Parathyroid adenoma (tissue), 2 donors: ENCODE results near the gene ANXA10.

Source experiments
- H2AFZ ChIP-seq: fragments of 300-600 bp; sonication (generic); one replicate; pipeline ENCODE4 v1.7.0; 2017; ENCODE audit warnings: antibody characterized with exemption, mild to moderate bottlenecking
- H3K27ac ChIP-seq: fragments of 300-600 bp; sonication (generic); one replicate; pipeline ENCODE4 v1.7.0; 2017
- H3K27me3 ChIP-seq: fragments of 300-600 bp; sonication (generic); one replicate; pipeline ENCODE4 v1.7.0; 2017; ENCODE audit warnings: low read length; ENCODE audit not compliant: control insufficient read depth, insufficient read depth
- H3K36me3 ChIP-seq: fragments of 300-600 bp; sonication (generic); one replicate; pipeline ENCODE4 v1.7.0; 2017; ENCODE audit warnings: low read length; ENCODE audit not compliant: control insufficient read depth, insufficient read depth
- H3K4me1 ChIP-seq: fragments of 300-600 bp; sonication (generic); one replicate; pipeline ENCODE4 v1.7.0; 2017; ENCODE audit warnings: control low read depth
- H3K4me2 ChIP-seq: fragments of 300-600 bp; sonication (generic); one replicate; pipeline ENCODE4 v1.7.0; 2017; ENCODE audit warnings: low read length
- H3K4me3 ChIP-seq: fragments of 300-600 bp; sonication (generic); one replicate; pipeline ENCODE4 v1.7.0; 2017; ENCODE audit warnings: low read depth, low read length
- H3K79me2 ChIP-seq: fragments of 300-600 bp; sonication (generic); one replicate; pipeline ENCODE4 v1.7.0; 2017; ENCODE audit warnings: control low read depth
- H3K9ac ChIP-seq: fragments of 300-600 bp; sonication (generic); one replicate; pipeline ENCODE4 v1.7.0; 2017; ENCODE audit warnings: mild to moderate bottlenecking
- H3K9me3 ChIP-seq: fragments of 300-600 bp; sonication (generic); one replicate; pipeline ENCODE4 v1.7.0; 2017; ENCODE audit warnings: low read length; ENCODE audit not compliant: control insufficient read depth
- TF ChIP-seq, protein P1 (sequence below): fragments of 300-600 bp; sonication (generic); IDR thresholded peaks from one replicate; pipeline ENCODE4 v1.7.0; 2017; ENCODE audit warnings: antibody characterized with exemption, mild to moderate bottlenecking
- donor health status: primary hyperparathyroidism.

ANXA10 gene

DNA sequence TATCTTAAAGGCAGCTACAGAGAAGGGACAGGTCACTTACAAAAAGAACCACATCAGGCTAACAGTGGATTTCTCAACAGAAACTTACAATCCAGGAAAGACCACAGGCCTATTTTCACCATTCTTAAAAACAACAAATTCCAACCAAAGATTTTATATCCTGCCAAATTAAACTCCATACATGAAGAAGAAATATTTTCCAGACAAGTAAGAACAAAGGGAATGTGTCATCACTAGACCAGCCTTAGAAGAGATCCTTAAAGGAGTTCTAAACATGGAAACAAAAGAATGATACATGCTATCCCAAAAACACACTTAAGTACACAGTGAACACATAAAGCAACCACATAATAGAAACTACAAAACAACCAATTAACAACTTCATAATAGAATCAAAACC, 105.6 kb downstream of the ANXA10 start:
- H3K36me3 ChIP-seq: no peaks in the 10 kb centered on the region
- H3K27me3 ChIP-seq: no peaks in the 10 kb centered on the region
- H3K27ac ChIP-seq: no peak overlapping the region
- no peak overlapping the region for H3K4me3 ChIP-seq
- peaks cover 5% of the 10 kb centered on the region for H3K9me3 ChIP-seq
- no peaks in the 10 kb centered on the region for H3K4me1 ChIP-seq
- H2AFZ ChIP-seq: no peak overlapping the region
- TF ChIP-seq, protein P1, sequence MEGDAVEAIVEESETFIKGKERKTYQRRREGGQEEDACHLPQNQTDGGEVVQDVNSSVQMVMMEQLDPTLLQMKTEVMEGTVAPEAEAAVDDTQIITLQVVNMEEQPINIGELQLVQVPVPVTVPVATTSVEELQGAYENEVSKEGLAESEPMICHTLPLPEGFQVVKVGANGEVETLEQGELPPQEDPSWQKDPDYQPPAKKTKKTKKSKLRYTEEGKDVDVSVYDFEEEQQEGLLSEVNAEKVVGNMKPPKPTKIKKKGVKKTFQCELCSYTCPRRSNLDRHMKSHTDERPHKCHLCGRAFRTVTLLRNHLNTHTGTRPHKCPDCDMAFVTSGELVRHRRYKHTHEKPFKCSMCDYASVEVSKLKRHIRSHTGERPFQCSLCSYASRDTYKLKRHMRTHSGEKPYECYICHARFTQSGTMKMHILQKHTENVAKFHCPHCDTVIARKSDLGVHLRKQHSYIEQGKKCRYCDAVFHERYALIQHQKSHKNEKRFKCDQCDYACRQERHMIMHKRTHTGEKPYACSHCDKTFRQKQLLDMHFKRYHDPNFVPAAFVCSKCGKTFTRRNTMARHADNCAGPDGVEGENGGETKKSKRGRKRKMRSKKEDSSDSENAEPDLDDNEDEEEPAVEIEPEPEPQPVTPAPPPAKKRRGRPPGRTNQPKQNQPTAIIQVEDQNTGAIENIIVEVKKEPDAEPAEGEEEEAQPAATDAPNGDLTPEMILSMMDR: no peak
- no peaks in the 10 kb centered on the region for H3K79me2 ChIP-seq
- no peak overlapping the region for H3K4me2 ChIP-seq
- no peak overlapping the region for H3K9ac ChIP-seq

DNA sequence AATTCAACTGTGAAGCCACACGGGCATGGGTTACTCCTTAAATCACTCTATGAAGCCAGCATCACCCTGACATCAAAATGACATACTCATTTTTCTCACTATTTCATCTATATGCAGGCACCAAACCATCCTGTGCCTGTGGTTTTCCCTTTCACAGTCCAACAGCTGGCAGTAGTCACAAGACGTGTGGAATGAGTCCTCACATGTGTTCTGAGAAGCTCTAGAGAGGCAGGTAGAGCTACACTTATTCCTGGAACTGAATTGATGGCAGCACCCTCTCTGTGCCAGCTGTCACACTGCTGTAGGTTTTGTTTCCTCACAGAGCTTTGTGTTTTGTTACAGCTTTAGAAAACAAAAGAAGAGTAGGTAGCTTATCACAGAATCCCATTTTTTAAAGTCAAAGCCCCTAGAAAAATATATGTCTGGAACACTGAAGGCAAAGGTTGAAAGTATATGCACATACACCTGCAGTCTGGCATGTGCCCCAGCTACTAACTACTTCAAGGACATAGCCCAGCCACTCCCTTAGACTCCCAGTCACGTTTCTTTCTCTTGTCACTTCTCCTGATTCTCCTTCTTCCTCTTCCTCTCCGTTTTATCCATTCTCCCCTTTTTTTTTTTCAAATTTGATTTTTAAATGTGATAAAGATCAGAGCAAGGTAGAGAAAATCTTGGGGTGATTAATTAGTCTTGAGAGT, 107.1 kb downstream of the ANXA10 start:
- Histone ChIP-seq H3K4me1 (no peaks in the 10 kb centered on the region), H3K9ac (no peak overlapping the region), H2AFZ (no peak overlapping the region), H3K4me2 (no peak overlapping the region), H3K27me3 (no peaks in the 10 kb centered on the region), H3K4me3 (no peak overlapping the region), H3K9me3 (peaks cover 5% of the 10 kb centered on the region), H3K36me3 (no peaks in the 10 kb centered on the region), H3K27ac (no peak overlapping the region), H3K79me2 (no peaks in the 10 kb centered on the region)
- TF ChIP-seq, protein P1: no peak

DNA sequence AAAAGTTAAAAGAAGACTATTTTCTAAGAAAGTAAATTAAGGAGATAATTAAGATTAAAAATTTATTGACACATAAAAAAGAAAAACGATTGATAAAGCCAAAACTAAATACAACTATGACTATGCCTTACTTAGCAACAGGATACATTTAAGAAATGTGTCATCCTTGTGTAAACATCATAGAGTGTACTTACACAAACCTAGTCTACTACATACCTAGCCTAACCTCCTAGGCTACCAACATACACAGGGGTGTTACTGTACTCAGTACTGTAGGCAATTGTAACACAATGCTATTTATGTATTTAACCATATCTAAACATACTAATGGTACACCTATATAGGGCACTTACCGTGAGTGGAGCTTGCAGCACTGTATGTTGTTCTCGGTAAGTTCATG, 108.3 kb downstream of the ANXA10 start:
- Histone ChIP-seq H3K9me3 (peaks cover 5% of the 10 kb centered on the region), H3K27me3 (no peaks in the 10 kb centered on the region), H2AFZ (no peak overlapping the region), H3K4me3 (no peak overlapping the region), H3K27ac (no peak overlapping the region), H3K4me1 (no peaks in the 10 kb centered on the region), H3K79me2 (no peaks in the 10 kb centered on the region), H3K36me3 (no peaks in the 10 kb centered on the region), H3K9ac (no peak overlapping the region), H3K4me2 (no peak overlapping the region)
- TF ChIP-seq, protein P1: no peak

DNA sequence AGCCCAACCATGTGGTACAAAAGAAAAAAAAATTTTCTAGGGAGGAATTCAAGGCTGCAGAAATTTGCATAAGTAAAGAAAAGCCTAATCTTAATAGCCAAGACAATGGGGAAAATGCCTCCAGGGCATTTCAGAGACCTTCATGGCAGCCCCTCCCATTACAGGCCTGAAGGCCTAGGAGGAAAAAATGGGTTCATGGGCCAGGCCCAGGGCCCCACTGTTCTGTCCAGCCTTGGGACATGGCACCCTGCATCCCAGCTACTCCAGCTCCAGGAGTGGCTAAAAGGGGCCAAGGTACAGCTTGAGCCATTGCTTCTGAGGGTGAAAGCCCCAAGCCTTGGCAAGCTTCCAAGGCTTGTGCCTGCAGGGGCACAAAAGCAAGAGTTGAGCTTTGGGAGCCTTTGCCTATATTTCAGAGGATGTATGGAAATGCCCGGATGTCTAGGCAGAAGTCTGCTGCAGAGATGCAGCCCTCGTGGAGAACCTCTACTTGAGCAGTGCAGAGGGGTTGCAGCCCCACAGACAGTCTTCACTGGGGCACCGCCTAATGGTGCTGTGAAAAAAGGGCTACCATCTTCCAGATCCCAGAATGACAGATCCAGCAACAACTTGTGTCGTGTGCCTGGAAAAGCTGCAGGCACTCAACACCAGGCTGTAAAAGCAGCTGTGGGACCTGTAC, 111.0 kb downstream of the ANXA10 start:
- Histone ChIP-seq H3K4me2 (no peak overlapping the region), H3K27ac (no peak overlapping the region), H3K36me3 (no peaks in the 10 kb centered on the region), H3K9ac (no peak overlapping the region), H3K4me1 (no peaks in the 10 kb centered on the region), H3K27me3 (no peaks in the 10 kb centered on the region), H3K9me3 (no peaks in the 10 kb centered on the region), H3K79me2 (no peaks in the 10 kb centered on the region), H2AFZ (no peak overlapping the region), H3K4me3 (no peak overlapping the region)
- TF ChIP-seq, protein P1: no peak
